Measurements from ENCODE around the gene CSMD2. TPM values are rescaled to one million over a fixed set of nuclear protein-coding genes. Genes with fewer than 3 reads are reported as not detected.

Gene CSMD2
- total RNA-seq, 2 experiments from 2014 or later, result not detected

GRCh38 chr1:33768821-33769220, 396.2 kb downstream of the CSMD2 start:
- Mint-ChIP-seq H3K27me3 (ENCODE audit: low read depth) (peaks cover 9% of the 10 kb centered on the region), H3K27ac (no peak overlapping the region), H3K36me3 (ENCODE audit: low read depth) (no peaks in the 10 kb centered on the region), H3K9me3 (no peaks in the 10 kb centered on the region), H3K4me3 (no peak overlapping the region), H3K4me1 (ENCODE audit: low read depth) (no peaks in the 10 kb centered on the region)
- CTCF ChIA-PET, result no interaction called here
- intact Hi-C loops (cut with micrococcal nuclease), result no loop called here
- DNase-seq, result no peak

- peaks cover 6% of the 10 kb centered on the region for H3K27me3 Mint-ChIP-seq (ENCODE audit: low read depth)
- no peak for DNase-seq
- H3K9me3 Mint-ChIP-seq, result no peaks in the 10 kb centered on the region
- intact Hi-C loops (cut with micrococcal nuclease), result no loop called here
- CTCF ChIA-PET, result no interaction called here
- H3K4me1 Mint-ChIP-seq (ENCODE audit: low read depth), result no peaks in the 10 kb centered on the region
- no peak overlapping the region for H3K27ac Mint-ChIP-seq
- H3K36me3 Mint-ChIP-seq (ENCODE audit: low read depth), result no peaks in the 10 kb centered on the region
- H3K4me3 Mint-ChIP-seq, result no peak overlapping the region
Measured at GRCh38 chr1:33768106-33768505, 396.9 kb downstream of the CSMD2 start.

- DNase-seq, result no peak
- no peaks in the 10 kb centered on the region for H3K36me3 Mint-ChIP-seq (ENCODE audit: low read depth)
- no peaks in the 10 kb centered on the region for H3K4me1 Mint-ChIP-seq (ENCODE audit: low read depth)
- intact Hi-C loops (cut with micrococcal nuclease), result no loop called here
- CTCF ChIA-PET, result no interaction called here
- H3K4me3 Mint-ChIP-seq, result no peak overlapping the region
- peaks cover 3% of the 10 kb centered on the region for H3K27me3 Mint-ChIP-seq (ENCODE audit: low read depth)
- no peaks in the 10 kb centered on the region for H3K9me3 Mint-ChIP-seq
- H3K27ac Mint-ChIP-seq, result no peak overlapping the region
Measured at GRCh38 chr1:33764149-33764548, 400.9 kb downstream of the CSMD2 start.

GRCh38 chr1:33763406-33763805, 401.6 kb downstream of the CSMD2 start:
- CTCF ChIA-PET, result no interaction called here
- Mint-ChIP-seq H3K27ac (no peak overlapping the region), H3K4me1 (ENCODE audit: low read depth) (no peaks in the 10 kb centered on the region), H3K36me3 (ENCODE audit: low read depth) (no peaks in the 10 kb centered on the region), H3K9me3 (peaks cover 2% of the 10 kb centered on the region), H3K4me3 (no peak overlapping the region), H3K27me3 (ENCODE audit: low read depth) (peaks cover 3% of the 10 kb centered on the region)
- DNase-seq, result no peak
- intact Hi-C loops (cut with micrococcal nuclease), result no loop called here

- Mint-ChIP-seq H3K36me3 (ENCODE audit: low read depth) (no peaks in the 10 kb centered on the region), H3K27ac (no peak overlapping the region), H3K9me3 (peaks cover 2% of the 10 kb centered on the region), H3K4me3 (no peak overlapping the region), H3K27me3 (ENCODE audit: low read depth) (peaks cover 3% of the 10 kb centered on the region), H3K4me1 (ENCODE audit: low read depth) (no peaks in the 10 kb centered on the region)
- intact Hi-C loops (cut with micrococcal nuclease), result no loop called here
- CTCF ChIA-PET, result no interaction called here
- no peak for DNase-seq
Measured at GRCh38 chr1:33762962-33763361, 402.1 kb downstream of the CSMD2 start.

GRCh38 chr1:33762109-33762830, 402.8 kb downstream of the CSMD2 start:
- no peak for DNase-seq
- intact Hi-C loops (cut with micrococcal nuclease), result no loop called here
- H3K36me3 Mint-ChIP-seq (ENCODE audit: low read depth), result no peaks in the 10 kb centered on the region
- H3K4me1 Mint-ChIP-seq (ENCODE audit: low read depth), result no peaks in the 10 kb centered on the region
- H3K4me3 Mint-ChIP-seq, result no peak overlapping the region
- no peak overlapping the region for H3K27ac Mint-ChIP-seq
- H3K9me3 Mint-ChIP-seq, result peaks cover 2% of the 10 kb centered on the region
- H3K27me3 Mint-ChIP-seq (ENCODE audit: low read depth), result peaks cover 3% of the 10 kb centered on the region
- CTCF ChIA-PET, result no interaction called here

GRCh38 chr1:33758698-33759097, 406.3 kb downstream of the CSMD2 start:
- Mint-ChIP-seq H3K27me3 (ENCODE audit: low read depth) (no peaks in the 10 kb centered on the region), H3K36me3 (ENCODE audit: low read depth) (no peaks in the 10 kb centered on the region)

GRCh38 chr1:33753087-33753856, 411.8 kb downstream of the CSMD2 start:
- H3K4me3 Mint-ChIP-seq, result no peak overlapping the region
- peaks cover 5% of the 10 kb centered on the region for H3K27me3 Mint-ChIP-seq (ENCODE audit: low read depth)
- CTCF ChIA-PET, result no interaction called here
- no peak overlapping the region for H3K27ac Mint-ChIP-seq
- H3K9me3 Mint-ChIP-seq, result peaks cover 17% of the 10 kb centered on the region
- intact Hi-C loops (cut with micrococcal nuclease), result no loop called here
- no peak for DNase-seq
- no peaks in the 10 kb centered on the region for H3K4me1 Mint-ChIP-seq (ENCODE audit: low read depth)
- H3K36me3 Mint-ChIP-seq (ENCODE audit: low read depth), result no peaks in the 10 kb centered on the region

More at GRCh38 chr1:33758698-33759097, 406.3 kb downstream of the CSMD2 start:
- DNase-seq, result no peak
- Mint-ChIP-seq H3K27ac (no peak overlapping the region), H3K4me1 (ENCODE audit: low read depth) (no peaks in the 10 kb centered on the region), H3K4me3 (no peak overlapping the region), H3K9me3 (peaks cover 7% of the 10 kb centered on the region)
- CTCF ChIA-PET, result no interaction called here
- intact Hi-C loops (cut with micrococcal nuclease), result no loop called here

GRCh38 chr1:33745942-33746341, 419.1 kb downstream of the CSMD2 start:
- no peak for DNase-seq
- no peaks in the 10 kb centered on the region for H3K4me1 Mint-ChIP-seq (ENCODE audit: low read depth)
- intact Hi-C loops (cut with micrococcal nuclease), result no loop called here

GRCh38 chr1:33743221-33743998, 421.6 kb downstream of the CSMD2 start:
- intact Hi-C loops (cut with micrococcal nuclease), result no loop called here
- DNase-seq, result no peak
- no peaks in the 10 kb centered on the region for H3K9me3 Mint-ChIP-seq
- H3K27me3 Mint-ChIP-seq (ENCODE audit: low read depth), result peaks cover 13% of the 10 kb centered on the region
- CTCF ChIA-PET, result no interaction called here
- no peak overlapping the region for H3K4me3 Mint-ChIP-seq
- no peak overlapping the region for H3K27ac Mint-ChIP-seq
- no peaks in the 10 kb centered on the region for H3K36me3 Mint-ChIP-seq (ENCODE audit: low read depth)
- no peaks in the 10 kb centered on the region for H3K4me1 Mint-ChIP-seq (ENCODE audit: low read depth)

More at GRCh38 chr1:33745942-33746341, 419.1 kb downstream of the CSMD2 start:
- no peak overlapping the region for H3K27ac Mint-ChIP-seq
- no peaks in the 10 kb centered on the region for H3K9me3 Mint-ChIP-seq
- H3K4me3 Mint-ChIP-seq, result no peak overlapping the region
- no peaks in the 10 kb centered on the region for H3K36me3 Mint-ChIP-seq (ENCODE audit: low read depth)
- CTCF ChIA-PET, result no interaction called here
- peaks cover 13% of the 10 kb centered on the region for H3K27me3 Mint-ChIP-seq (ENCODE audit: low read depth)

GRCh38 chr1:33742663-33743062, 422.4 kb downstream of the CSMD2 start:
- no peak for DNase-seq
- CTCF ChIA-PET, result no interaction called here
- Mint-ChIP-seq H3K9me3 (no peaks in the 10 kb centered on the region), H3K27me3 (ENCODE audit: low read depth) (peaks cover 13% of the 10 kb centered on the region), H3K27ac (no peak overlapping the region), H3K36me3 (ENCODE audit: low read depth) (no peaks in the 10 kb centered on the region), H3K4me3 (no peak overlapping the region), H3K4me1 (ENCODE audit: low read depth) (no peaks in the 10 kb centered on the region)
- intact Hi-C loops (cut with micrococcal nuclease), result no loop called here

- DNase-seq, result no peak
- no peaks in the 10 kb centered on the region for H3K36me3 Mint-ChIP-seq (ENCODE audit: low read depth)
- CTCF ChIA-PET, result no interaction called here
- peaks cover 13% of the 10 kb centered on the region for H3K27me3 Mint-ChIP-seq (ENCODE audit: low read depth)
- H3K9me3 Mint-ChIP-seq, result no peaks in the 10 kb centered on the region
- H3K4me1 Mint-ChIP-seq (ENCODE audit: low read depth), result no peaks in the 10 kb centered on the region
- no peak overlapping the region for H3K27ac Mint-ChIP-seq
- intact Hi-C loops (cut with micrococcal nuclease), result no loop called here
- no peak overlapping the region for H3K4me3 Mint-ChIP-seq
Measured at GRCh38 chr1:33741749-33742148, 423.3 kb downstream of the CSMD2 start.
